Islet of Langerhans (tissue), 1 donor: ENCODE data around the gene TM6SF1.
"Not testable (repeated sequence)": the region's sequence is repeated elsewhere in the genome, so short reads cannot be mapped to it uniquely, and the experiment has no call there.

Source experiments
- FAIRE-seq: peaks from one replicate; lab custom pipeline; 2011; peaks lifted over from hg19 to GRCh38; lab: Jason Lieb, UNC

The TM6SF1 gene

DNA sequence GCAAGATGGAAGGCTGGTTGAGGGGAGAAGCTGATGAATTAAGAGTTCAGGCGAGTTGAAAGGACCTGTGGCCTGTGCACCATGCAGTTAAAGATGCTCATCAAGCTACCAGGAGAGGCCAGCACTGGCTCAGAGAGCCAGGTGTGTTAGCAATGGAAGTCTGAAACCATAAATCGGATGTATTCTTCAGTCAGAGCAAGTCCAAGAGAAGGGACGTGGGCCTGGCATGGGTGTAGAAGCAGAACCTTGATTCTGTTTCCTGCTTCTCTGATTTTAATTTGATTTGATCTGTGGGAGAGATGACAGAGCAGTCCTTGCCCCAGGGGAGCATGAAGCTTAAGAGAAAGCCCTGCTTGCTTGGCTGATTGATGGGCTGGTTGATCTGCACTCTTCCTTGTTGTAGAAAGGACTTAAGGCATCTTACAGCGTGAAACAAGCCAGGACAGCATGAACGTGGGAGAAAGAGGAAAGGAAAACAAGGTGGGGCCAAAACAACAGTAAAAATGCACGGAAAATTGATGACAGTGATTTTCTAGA lies 10.9 kb downstream of the TM6SF1 start:
- FAIRE-seq = no peak

DNA sequence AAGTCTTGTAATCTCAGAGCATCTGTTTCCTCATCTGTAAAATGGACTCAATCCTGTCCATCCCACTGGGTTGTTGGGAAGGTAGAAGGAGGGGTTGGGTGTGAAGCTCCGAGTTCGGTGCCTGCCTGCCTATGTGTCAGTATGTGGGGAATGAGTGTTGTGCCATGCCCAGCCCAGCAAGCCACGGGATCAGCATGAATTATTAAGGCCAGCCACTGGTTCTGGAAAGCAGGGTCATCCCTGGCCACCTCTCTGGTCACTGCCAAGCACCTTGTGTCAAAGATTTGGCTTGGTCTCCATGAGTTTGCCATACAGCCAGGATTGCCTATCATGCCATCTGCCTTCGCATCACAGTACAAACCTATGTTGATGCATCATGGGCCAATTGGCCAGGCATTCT lies 11.5 kb downstream of the TM6SF1 start:
- no peak for FAIRE-seq

- no peak for FAIRE-seq
Measured at GRCh38 chr15:83119968-83120581, 12.6 kb downstream of the TM6SF1 start.

DNA sequence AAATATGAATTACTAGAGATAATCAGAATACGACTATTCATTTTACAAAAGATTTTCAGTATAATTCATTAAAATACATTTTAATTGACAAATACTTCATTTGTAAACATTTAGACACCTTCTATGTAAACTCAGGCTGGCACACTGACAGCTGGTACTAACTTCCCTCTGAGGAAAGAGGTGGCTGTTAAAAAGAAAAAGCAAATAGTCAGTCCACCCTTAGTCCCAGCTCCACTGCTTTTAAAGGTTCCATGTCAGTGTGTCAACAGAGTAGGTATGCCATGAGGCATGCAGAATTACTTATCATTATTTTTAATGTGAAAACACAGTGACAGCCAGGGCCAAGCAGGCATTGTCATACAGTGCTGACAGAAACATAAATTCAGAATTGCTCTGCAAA lies 16.1 kb downstream of the TM6SF1 start:
- peak; percentile 51 for FAIRE-seq

- no peak for FAIRE-seq
Measured at GRCh38 chr15:83127547-83128150, 20.2 kb downstream of the TM6SF1 start.

DNA sequence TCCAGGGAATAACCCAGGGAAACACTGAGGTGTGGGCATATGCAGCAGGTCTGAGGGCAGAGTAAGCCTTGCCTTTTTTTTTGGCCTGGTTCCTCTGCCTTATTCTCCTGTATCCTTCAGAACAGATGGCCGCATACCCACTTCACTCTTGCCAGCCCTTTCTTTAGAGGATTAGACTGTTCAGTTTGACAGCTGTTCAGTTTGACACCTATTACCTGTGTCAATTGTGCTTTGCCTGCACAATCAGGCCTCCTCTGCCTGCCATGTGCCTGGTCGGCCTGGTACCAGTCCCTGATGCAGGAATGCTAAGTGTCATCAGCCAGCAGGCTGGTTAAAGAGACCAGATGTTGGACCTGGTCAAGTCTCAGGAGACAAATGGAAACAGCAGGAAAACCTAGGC lies 22.3 kb downstream of the TM6SF1 start:
- FAIRE-seq = no peak

DNA sequence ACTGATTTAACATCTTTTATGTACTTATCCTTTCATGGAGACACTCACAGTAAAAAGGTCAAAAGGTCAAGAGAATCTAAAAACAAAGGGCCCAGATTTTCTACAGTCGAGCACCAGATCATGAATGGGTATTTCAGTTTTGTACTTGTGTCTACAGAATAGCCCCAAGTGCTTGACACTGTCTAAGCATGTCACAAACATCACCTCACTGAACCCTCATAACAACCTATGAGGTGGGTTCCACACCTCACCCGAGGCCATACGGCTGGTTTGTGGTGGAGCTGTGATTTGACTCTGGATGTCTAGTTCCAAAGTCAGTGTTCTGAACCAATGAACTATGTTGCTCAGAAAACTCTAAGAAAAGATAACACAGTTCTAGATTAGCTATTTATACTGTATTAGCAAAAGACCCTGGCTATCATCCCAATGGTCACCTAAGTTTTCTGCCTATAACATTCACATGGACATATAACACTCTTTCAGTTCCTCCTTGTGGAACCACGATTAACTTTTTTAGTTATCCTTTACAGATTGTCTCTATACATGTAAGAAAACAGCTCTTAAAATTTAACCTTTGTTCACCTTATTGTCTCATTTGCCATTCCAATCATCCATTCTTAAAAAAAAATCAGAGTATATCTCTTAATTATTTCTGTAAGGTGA lies 25.5 kb downstream of the TM6SF1 start:
- no peak for FAIRE-seq

- not testable (repeated sequence) for FAIRE-seq
Measured at GRCh38 chr15:83142151-83142550, 34.7 kb downstream of the TM6SF1 start.

DNA sequence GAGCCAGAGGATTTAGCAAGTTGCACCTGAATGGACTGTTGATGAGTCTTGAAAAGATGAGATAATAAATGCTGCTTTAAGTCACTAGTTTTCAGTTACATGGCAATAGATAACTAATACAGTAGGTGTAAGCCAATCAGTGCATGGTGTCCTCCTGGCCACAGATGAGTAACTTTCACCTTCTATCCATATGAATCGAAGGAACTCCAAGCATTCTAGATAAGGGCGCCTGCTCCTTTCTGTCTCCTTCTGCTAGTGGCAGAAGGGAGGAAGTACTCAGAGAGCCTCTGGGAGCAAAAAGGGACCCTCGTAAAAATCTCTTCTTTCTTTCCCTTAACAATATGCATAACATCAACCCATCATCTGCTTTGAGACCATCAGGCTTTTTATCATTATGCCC lies 37.3 kb downstream of the TM6SF1 start:
- FAIRE-seq = no peak

DNA sequence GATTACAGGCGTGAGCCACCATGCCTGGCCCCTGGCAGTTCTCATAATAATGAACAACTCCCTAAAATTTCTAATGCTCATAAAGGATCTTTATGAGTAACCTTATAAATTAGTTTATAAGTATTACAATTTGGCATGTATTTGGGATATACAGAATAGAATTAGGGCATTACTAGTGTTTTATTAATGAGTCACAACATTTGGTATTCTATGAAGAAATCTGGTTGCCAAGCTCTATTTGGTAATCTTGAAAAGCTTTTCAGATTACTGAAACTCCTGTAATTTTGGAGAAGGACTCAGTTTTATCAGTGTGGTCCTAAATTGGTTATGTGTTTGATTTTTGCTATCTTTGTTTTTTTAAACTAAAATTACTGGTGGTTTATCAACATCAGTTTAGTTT lies 45.8 kb downstream of the TM6SF1 start:
- no peak for FAIRE-seq

DNA sequence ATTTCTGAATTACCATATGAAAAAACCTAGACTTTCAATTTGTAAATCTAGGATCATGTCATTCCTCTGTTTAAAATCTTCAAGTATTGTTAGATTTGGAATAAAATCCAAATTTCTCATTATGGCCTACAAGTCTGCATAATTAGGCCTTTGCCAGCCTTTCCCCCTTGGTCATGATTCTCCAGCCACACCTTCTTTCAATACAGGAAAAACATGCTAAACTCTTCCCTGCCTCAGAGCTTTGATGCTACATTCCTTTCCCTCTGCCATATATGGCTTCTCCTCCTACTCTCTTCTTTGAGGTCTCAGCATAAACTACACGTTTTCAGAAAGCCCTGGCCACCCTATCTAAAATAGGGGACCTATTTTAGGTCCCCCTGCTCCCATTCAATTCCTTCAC lies 48.5 kb downstream of the TM6SF1 start:
- no peak for FAIRE-seq

GRCh38 chr15:83158393-83158792 lies 50.9 kb downstream of the TM6SF1 start:
- no peak for FAIRE-seq

GRCh38 chr15:83160741-83161140 lies 53.3 kb downstream of the TM6SF1 start:
- FAIRE-seq = no peak

DNA sequence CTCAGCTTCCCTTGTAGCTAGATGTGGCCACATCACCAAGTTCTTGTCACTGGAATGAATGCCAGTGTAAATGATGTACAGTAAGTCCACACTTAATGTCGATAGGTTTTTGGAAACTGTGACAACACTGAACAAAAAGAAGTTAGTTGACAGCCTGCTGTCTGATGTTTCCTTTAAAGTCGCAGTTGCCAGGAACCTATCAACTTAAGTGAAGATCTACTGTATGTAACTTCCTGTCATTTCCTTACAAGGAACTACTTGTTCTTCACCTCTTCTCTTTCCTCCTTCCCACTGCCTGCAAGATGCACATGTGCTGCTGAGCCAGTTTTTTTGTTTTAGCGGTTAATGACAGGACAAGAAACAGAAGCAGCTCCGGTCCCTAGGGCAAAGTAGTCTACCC lies 55.6 kb downstream of the TM6SF1 start:
- FAIRE-seq = no peak

DNA sequence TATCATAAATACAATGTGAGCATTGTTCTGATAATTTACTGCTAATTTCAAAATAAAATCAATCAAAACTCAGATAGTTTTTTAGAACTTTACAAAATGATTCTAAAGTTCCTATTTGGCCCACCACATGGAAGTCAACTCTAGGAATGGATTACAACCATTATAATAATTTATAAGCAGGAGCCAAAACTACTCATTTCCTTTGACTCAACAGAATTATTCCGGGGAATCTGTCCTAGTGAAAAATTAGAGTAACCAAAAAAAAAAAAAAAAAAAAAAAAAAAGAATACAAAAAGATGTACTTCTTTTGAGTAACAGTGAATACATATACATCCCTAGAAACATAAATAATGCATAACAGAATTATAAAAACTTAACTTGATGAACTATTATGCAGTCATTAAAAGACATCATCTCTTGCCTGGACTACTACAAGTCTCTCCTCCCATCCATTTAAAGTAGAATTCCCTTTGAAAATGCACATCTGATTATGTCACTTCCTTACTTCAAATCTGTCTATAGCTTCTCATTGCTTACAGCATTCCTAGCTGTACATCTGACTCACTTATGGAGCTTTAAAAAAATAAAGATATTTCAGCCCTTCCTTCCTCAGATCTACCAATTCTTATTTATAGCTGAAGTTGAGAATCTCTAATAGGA lies 56.8 kb downstream of the TM6SF1 start:
- FAIRE-seq = no peak

DNA sequence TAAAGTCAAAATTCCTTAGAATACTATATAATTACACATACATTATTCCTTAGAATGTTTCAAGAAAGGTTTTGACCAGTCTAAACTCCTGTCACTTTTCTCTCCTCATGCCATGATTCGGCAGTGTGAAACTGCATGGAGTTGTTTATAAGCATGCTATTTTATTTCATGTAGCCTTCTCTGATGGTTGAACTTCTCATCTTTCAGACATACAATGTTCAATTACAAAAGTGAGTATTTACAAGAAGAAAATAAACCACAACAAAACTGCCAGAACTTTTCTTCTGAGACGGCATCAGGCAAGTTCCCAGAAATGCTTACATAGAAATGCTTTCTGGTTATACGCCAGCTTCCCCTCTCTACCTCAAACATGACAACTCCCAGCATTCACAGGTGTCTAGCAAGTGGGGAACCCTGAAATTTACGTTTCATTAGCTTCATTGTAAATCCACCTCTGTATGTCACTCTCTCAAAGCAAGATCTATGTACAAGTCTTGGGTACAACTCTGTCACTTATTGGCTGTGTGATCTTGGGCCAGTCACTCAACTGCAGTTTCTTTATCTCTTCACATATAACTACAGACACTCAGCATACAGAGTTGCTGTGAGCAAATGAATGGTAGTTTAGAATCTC lies 57.4 kb downstream of the TM6SF1 start:
- no peak for FAIRE-seq

DNA sequence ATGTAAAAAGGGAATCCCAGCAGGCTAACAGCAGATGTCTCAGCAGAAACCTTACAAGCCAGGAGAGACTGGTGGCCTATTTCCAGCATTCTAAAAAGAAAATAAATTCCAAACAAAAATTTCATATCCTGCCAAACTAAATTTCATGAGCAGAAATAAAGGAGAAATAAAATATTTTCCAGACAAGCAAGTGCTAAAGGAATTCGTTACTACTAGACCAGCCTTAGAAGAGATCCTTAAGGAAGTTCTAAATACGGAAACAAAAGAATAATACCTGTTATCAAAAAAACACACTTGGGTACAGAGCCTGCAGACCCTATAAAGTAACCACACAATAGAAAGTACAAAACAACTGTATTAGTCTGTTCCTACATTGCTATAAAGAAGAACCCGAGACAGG lies 58.8 kb downstream of the TM6SF1 start:
- no peak for FAIRE-seq

DNA sequence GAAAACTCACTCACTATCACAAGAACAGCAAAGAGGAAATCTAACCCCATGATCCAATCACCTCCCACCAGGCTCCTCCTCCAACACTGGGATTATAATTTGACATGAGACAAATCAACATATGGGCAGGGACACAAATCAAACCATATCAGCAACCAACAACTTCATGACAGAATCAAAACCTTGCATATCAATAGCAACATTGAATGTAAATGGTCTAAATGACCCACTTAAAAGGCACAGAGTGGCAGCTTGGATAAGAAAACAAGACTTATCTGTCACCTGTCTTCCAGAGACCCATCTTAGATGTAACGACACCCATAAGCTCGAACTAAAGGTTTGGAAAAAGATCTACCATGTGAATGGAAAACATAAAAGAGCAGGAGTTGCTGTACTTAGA lies 59.4 kb downstream of the TM6SF1 start:
- no peak for FAIRE-seq

DNA sequence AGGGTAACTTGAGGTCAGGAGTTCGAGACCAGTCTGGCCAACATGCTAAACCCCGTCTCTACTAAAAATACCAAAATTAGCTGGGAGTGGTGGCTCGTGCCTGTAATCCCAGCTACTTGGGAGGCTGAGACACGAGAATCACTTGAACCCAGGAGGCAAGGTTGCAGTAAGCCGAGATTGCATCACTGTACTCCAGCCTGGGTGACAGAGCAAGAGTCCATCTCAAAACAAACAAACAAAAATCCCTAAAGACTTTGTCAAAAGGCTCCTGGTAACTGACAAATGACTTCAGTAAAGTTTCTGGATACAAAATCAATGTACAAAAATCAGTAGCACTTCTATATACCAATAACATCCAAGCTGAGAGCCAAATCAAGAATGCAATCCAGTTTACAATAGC lies 62.1 kb downstream of the TM6SF1 start:
- FAIRE-seq = not testable (repeated sequence)

- FAIRE-seq = no peak
Measured at GRCh38 chr15:83170474-83171165, 63.2 kb downstream of the TM6SF1 start.

DNA sequence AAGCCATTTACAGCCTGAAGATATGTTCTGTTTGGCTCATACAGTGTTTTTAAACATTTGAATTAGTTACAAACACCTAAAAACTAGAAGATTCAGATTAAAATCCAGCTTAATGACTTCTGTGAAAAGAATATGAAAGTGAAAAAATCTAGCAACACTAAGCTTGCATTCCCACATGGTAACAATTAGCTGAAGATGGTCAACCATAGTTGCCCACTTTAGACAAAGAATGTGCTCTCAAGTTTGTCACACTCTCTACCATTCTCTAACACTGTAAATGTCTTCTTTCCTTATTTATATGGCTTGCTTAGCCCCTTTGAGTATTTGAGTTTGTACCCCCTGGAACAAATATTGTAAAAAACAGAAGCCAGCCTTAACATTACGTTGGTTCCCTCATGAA lies 67.4 kb downstream of the TM6SF1 start:
- FAIRE-seq = peak; percentile 58

GRCh38 chr15:83178390-83178789 lies 70.9 kb downstream of the TM6SF1 start:
- no peak for FAIRE-seq
